AG04450 (cell line): Measurements from ENCODE around the gene RNF213. TPM values are rescaled to one million over a fixed set of nuclear protein-coding genes. Genes with fewer than 3 reads are reported as not detected.

Source experiments
- CTCF ChIA-PET: fragments of 300-600, 350-600 bp; formaldehyde crosslinking; extraction: SDS; loops from one replicate; lab custom pipeline; 2022; ENCODE audit warnings: antibody characterized with exemption, inconsistent platforms; lab: Charles Lee
- POLR2A ChIA-PET: fragments of 350-600 bp; formaldehyde crosslinking; extraction: SDS; loops from one replicate; lab custom pipeline; 2021; ENCODE audit warnings: antibody characterized with exemption, inconsistent platforms; lab: Yijun Ruan, JAX
- DNase-seq: peaks from one replicate; pipeline ENCODE4 v3.0.0-alpha.2; 2011; ENCODE audit warnings: low read depth, low spot score
- H3K27ac ChIP-seq: one replicate; pipeline ENCODE4 v1.5.1; 2012; ENCODE audit warnings: low read depth, low read length, control low read depth
- H3K27me3 ChIP-seq: one replicate; pipeline ENCODE4 v1.6.0; 2012; ENCODE audit warnings: low read length; ENCODE audit not compliant: control insufficient read depth, insufficient read depth
- H3K4me3 ChIP-seq: 2 replicates; pipeline ENCODE4 v1.5.1; 2011; ENCODE audit warnings: mild to moderate bottlenecking, low read depth, low read length, control low read depth
- H3K9me3 ChIP-seq: 2 replicates; pipeline ENCODE4 v1.5.1; 2012; ENCODE audit warnings: low read length; ENCODE audit not compliant: control insufficient read depth, insufficient read depth
- CTCF ChIP-seq: IDR thresholded peaks from 2 replicates; pipeline ENCODE4 v1.5.1; 2011; ENCODE audit warnings: low read depth, low read length, control low read depth, inconsistent platforms
- polyA plus RNA-seq: library from polyadenylated mRNA; depleted of rRNA; stranded (reverse); fragments of >200 nt; gene quantifications from 2 replicates; pipeline ENCODE4 v1.2.3, GENCODE V29; 2011

RNF213 gene
- polyA plus RNA-seq, 1 experiment: 46.8 TPM

GRCh38 chr17:80352216-80352895 is 91.7 kb downstream of the RNF213 start:
- Histone ChIP-seq H3K27me3 (no peaks in the 10 kb centered on the region), H3K27ac (no peak overlapping the region), H3K4me3 (no peak overlapping the region), H3K9me3 (peaks cover 3% of the 10 kb centered on the region; the same call in 1 of the 2 replicates)
- DNase-seq: no peak
- POLR2A ChIA-PET: no interaction called here
- no peak for TF ChIP-seq CTCF
- CTCF ChIA-PET: no interaction called here

GRCh38 chr17:80352991-80353665 is 92.5 kb downstream of the RNF213 start:
- Histone ChIP-seq H3K27me3 (no peaks in the 10 kb centered on the region), H3K4me3 (no peak overlapping the region), H3K9me3 (no peaks in the 10 kb centered on the region; the same call in 1 of the 2 replicates), H3K27ac (no peak overlapping the region)
- ChIA-PET POLR2A (no interaction called here), CTCF (no interaction called here)
- no peak for DNase-seq
- TF ChIP-seq CTCF: no peak

GRCh38 chr17:80353718-80354275 is 93.1 kb downstream of the RNF213 start:
- H3K9me3 ChIP-seq: no peaks in the 10 kb centered on the region; the same call in 1 of the 2 replicates
- no peak overlapping the region for H3K4me3 ChIP-seq
- DNase-seq: no peak
- ChIA-PET POLR2A (no interaction called here), CTCF (no interaction called here)
- H3K27me3 ChIP-seq: no peaks in the 10 kb centered on the region
- H3K27ac ChIP-seq: no peak overlapping the region
- no peak for TF ChIP-seq CTCF

- CTCF ChIA-PET: no interaction called here
- Histone ChIP-seq H3K27me3 (no peaks in the 10 kb centered on the region), H3K4me3 (no peak overlapping the region), H3K9me3 (no peaks in the 10 kb centered on the region; the same call in 1 of the 2 replicates), H3K27ac (no peak overlapping the region)
- POLR2A ChIA-PET: no interaction called here
- DNase-seq: no peak
- no peak for TF ChIP-seq CTCF
These were observed 93.7 kb downstream of the RNF213 start for GRCh38 chr17:80354336-80354735.
